CD14-positive monocyte (primary cell): Measurements from ENCODE around the gene CBX2. TPM values are rescaled to one million over a fixed set of nuclear protein-coding genes. Genes with fewer than 3 reads are reported as not detected.

Experiments
- DNase-seq, 3 donors: peaks; one replicate each; pipeline ENCODE4 v3.0.0-alpha.2; 2011 to 2022
- H2AFZ ChIP-seq: 2 replicates; pipeline ENCODE4 v1.6.0; 2012; ENCODE audit warnings: mild to moderate bottlenecking, low read depth, low read length, inconsistent platforms; ENCODE audit not compliant: insufficient read depth, poor library complexity, severe bottlenecking
- H3K27ac ChIP-seq, 2 donors: 1 replicate in 1 of 2; 2 replicates in 1 of 2; pipeline ENCODE4 v1.5.1; 2012 to 2013; ENCODE audit warnings: low read length in 2 of 2, control low read depth in 1 of 2, inconsistent platforms in 1 of 2, low read depth in 1 of 2, mild to moderate bottlenecking in 1 of 2
- H3K27me3 ChIP-seq, 2 donors: one replicate each; pipeline versions ENCODE4 v1.6.0 to v1.6.1; 2011 to 2013; ENCODE audit warnings: low read length in 2 of 2; ENCODE audit not compliant: control insufficient read depth in 2 of 2, insufficient read depth in 2 of 2
- H3K36me3 ChIP-seq, 2 donors: replicated peaks in 1 of 2; 1 replicate in 1 of 2; 2 replicates in 1 of 2; pipeline versions ENCODE4 v1.5.1 to v1.6.1; 2012 to 2013; ENCODE audit warnings: low read length in 2 of 2, control low read depth in 1 of 2, inconsistent platforms in 1 of 2, mild to moderate bottlenecking in 1 of 2; ENCODE audit not compliant: insufficient read depth in 2 of 2, control insufficient read depth in 1 of 2
- H3K4me1 ChIP-seq, 2 donors: 1 replicate in 1 of 2; 2 replicates in 1 of 2; pipeline versions ENCODE4 v1.5.1 to v1.6.1; 2012 to 2013; ENCODE audit warnings: low read length in 2 of 2, control low read depth in 1 of 2, inconsistent platforms in 1 of 2, mild to moderate bottlenecking in 1 of 2, moderate library complexity in 1 of 2; ENCODE audit not compliant: insufficient read depth in 2 of 2, control insufficient read depth in 1 of 2
- H3K4me2 ChIP-seq: replicated peaks from 2 replicates; pipeline ENCODE3; 2012; ENCODE audit warnings: low read length, moderate library complexity, mild to moderate bottlenecking; ENCODE audit not compliant: poor library complexity, severe bottlenecking; ENCODE audit errors: extremely low read depth
- H3K4me3 ChIP-seq, 3 experiments: fragments of 200-600 bp in 1 of 3; sonication (generic) in 1 of 3; replicated peaks in 1 of 3; 1 replicate in 2 of 3; 2 replicates in 1 of 3; pipeline ENCODE4 v1.5.1; 2011 to 2013; ENCODE audit warnings: low read length in 3 of 3, mild to moderate bottlenecking in 3 of 3, control low read depth in 2 of 3, low read depth in 2 of 3, inconsistent platforms in 1 of 3, moderate library complexity in 1 of 3
- H3K79me2 ChIP-seq: 2 replicates; pipeline ENCODE4 v1.6.0; 2012; ENCODE audit warnings: mild to moderate bottlenecking, control low read depth, inconsistent platforms, low read length, moderate library complexity; ENCODE audit not compliant: insufficient read depth
- H3K9ac ChIP-seq: 2 replicates; pipeline ENCODE4 v1.6.0; 2017; ENCODE audit warnings: low read length, mild to moderate bottlenecking; ENCODE audit not compliant: insufficient read depth, poor library complexity, severe bottlenecking
- H3K9me3 ChIP-seq, 2 donors: replicated peaks in 1 of 2; 1 replicate in 1 of 2; 2 replicates in 1 of 2; pipeline versions ENCODE4 v1.5.1 to v1.6.1; 2012 to 2013; ENCODE audit warnings: low read length in 2 of 2, control low read depth in 1 of 2; ENCODE audit not compliant: control insufficient read depth in 1 of 2, insufficient read depth in 1 of 2
- H4K20me1 ChIP-seq: 2 replicates; pipeline ENCODE4 v1.6.0; 2012; ENCODE audit warnings: mild to moderate bottlenecking, low read length, control low read depth, moderate library complexity; ENCODE audit not compliant: insufficient read depth
- H3K27ac Mint-ChIP-seq, 7 donors: one replicate each; pipeline ENCODE4 v1.8.0; 2020; ENCODE audit warnings: mild to moderate bottlenecking in 7 of 7, mixed read lengths in 7 of 7, moderate library complexity in 6 of 7, inconsistent platforms in 2 of 7
- H3K27me3 Mint-ChIP-seq, 3 donors: one replicate each; pipeline ENCODE4 v1.8.0; 2021 to 2022; ENCODE audit warnings: low read depth in 3 of 3, mild to moderate bottlenecking in 3 of 3, mixed read lengths in 3 of 3, moderate library complexity in 3 of 3, inconsistent platforms in 1 of 3
- H3K36me3 Mint-ChIP-seq, 2 donors: one replicate each; pipeline ENCODE4 v1.8.0; 2020; ENCODE audit warnings: mixed read lengths in 2 of 2, inconsistent platforms in 1 of 2, mild to moderate bottlenecking in 1 of 2
- H3K4me1 Mint-ChIP-seq: one replicate; pipeline ENCODE4 v1.8.0; 2020; ENCODE audit warnings: mild to moderate bottlenecking, mixed read lengths
- H3K4me3 Mint-ChIP-seq, 2 donors: one replicate each; pipeline ENCODE4 v1.8.0; 2020; ENCODE audit warnings: mild to moderate bottlenecking in 2 of 2, mixed read lengths in 2 of 2, moderate library complexity in 1 of 2
- H3K9me3 Mint-ChIP-seq, 7 donors: one replicate each; pipeline ENCODE4 v1.8.0; 2020 to 2022; ENCODE audit warnings: mixed read lengths in 7 of 7, mild to moderate bottlenecking in 6 of 7, moderate library complexity in 6 of 7, inconsistent platforms in 2 of 7
- CTCF ChIP-seq: fragments of 200-600 bp; IDR thresholded peaks from one replicate; pipeline ENCODE4 v1.8.0; 2022; ENCODE audit warnings: antibody characterized with exemption, mild to moderate bottlenecking
- WGBS: methylation state at CpG from one replicate; pipeline ENCODE4 v1.1.5; 2013; ENCODE audit warnings: missing lambda C conversion rate; ENCODE audit not compliant: insufficient coverage; 5-methylcytosine and 5-hydroxymethylcytosine counted together
- intact Hi-C, 2 donors: fragments of 100-400 bp; cut with micrococcal nuclease; formaldehyde crosslinking; loops; one replicate each; pipeline versions ENCODE4 v1.15.0 to v1.15.1; 2023
- polyA plus RNA-seq, 3 donors: library from polyadenylated mRNA; depleted of rRNA in 1 of 3; unstranded in 2 of 3; stranded (reverse) in 1 of 3; fragments of 300-500 nt in 2 of 3; fragments of >200 nt in 1 of 3; fragmentation: Illumina TruSeq in 2 of 3; gene quantifications; 1 replicate in 2 of 3; 2 replicates in 1 of 3; pipeline ENCODE4 v1.2.3, GENCODE V29; 2012 to 2021

The CBX2 gene
- polyA plus RNA-seq, 3 donors, result 0.09 to 0.95 TPM; not detected in 1

- H3K9me3 ChIP-seq, result peaks cover 7 to 40% of the 10 kb centered on the region in 2 donors
These were observed 32.4 kb downstream of the CBX2 start for GRCh38 chr17:79810130-79811010.

More at GRCh38 chr17:79810130-79811010, 32.4 kb downstream of the CBX2 start:
- Mint-ChIP-seq H3K36me3 (peaks cover 11 to 20% of the 10 kb centered on the region in 2 donors), H3K4me1 (peaks cover 41% of the 10 kb centered on the region), H3K9me3 (peaks cover 0 to 47% (median 31%) of the 10 kb centered on the region in 7 donors), H3K4me3 (peak overlapping the region in 1 of 2 donors; percentile 68), H3K27ac (no peak overlapping the region), H3K27me3 (peaks cover 75 to 92% (median 84%) of the 10 kb centered on the region in 3 donors)
- Histone ChIP-seq H2AFZ (no peak overlapping the region), H3K4me2 (peak overlapping the region; percentile 30), H3K4me1 (peaks cover 45 to 56% of the 10 kb centered on the region in 2 donors), H3K27ac (no peak overlapping the region), H3K79me2 (no peaks in the 10 kb centered on the region), H3K9ac (no peak overlapping the region), H3K36me3 (no peaks in the 10 kb centered on the region), H3K27me3 (peaks cover 78 to 89% of the 10 kb centered on the region in 2 donors), H4K20me1 (peaks cover 36% of the 10 kb centered on the region), H3K4me3 (no peak overlapping the region)
- peak; percentile 60 to 79 (median 77) for DNase-seq
- TF ChIP-seq CTCF, result no peak
- WGBS, result under 1% methylated on average over 43 of the region's 79 CpGs
- intact Hi-C loops, result loop anchor here (2.0 kb wide), 1 partner anchor 14 kb away; the partner anchor contains the start of gene CBX8 (in 2 of the 2)
